SK-N-SH (cell line): ENCODE data around the gene GBP7.
"Not testable (repeated sequence)": the region's sequence is repeated elsewhere in the genome, so short reads cannot be mapped to it uniquely, and the experiment has no call there.

Experiments used
- CTCF ChIP-seq: fragments of 200-600 bp; sonication (generic); IDR thresholded peaks from 2 replicates; pipeline ENCODE4 v1.6.1; 2017; ENCODE audit warnings: antibody characterized with exemption, mild to moderate bottlenecking, moderate library complexity
- ELF1 ChIP-seq: IDR thresholded peaks from 2 replicates; pipeline ENCODE4 v1.4.0; 2012
- POLR2AphosphoS5 ChIP-seq: IDR thresholded peaks from 2 replicates; pipeline ENCODE4 v1.6.1; 2012; ENCODE audit warnings: low read depth, low read length

- not testable (repeated sequence) for TF ChIP-seq CTCF, ELF1, POLR2AphosphoS5
Observed at GRCh38 chr1:89218941-89219340, 43.1 kb upstream of the GBP7 start.
